PC-9 (cell line): Measurements from ENCODE around the gene AQP12A. TPM values are rescaled to one million over a fixed set of nuclear protein-coding genes. Genes with fewer than 3 reads are reported as not detected.
"Not testable (repeated sequence)": the region's sequence is repeated elsewhere in the genome, so short reads cannot be mapped to it uniquely, and the experiment has no call there.

Experiments
- BruUV-seq: library from RNA; stranded (reverse); fragments of 400-500 nt; replicated peaks from 2 replicates; lab custom pipeline; 2021; lab: Mats Ljungman, UMichigan
- CTCF ChIA-PET: fragments of 300-600 bp; sonication (Branson Sonifier 250); formaldehyde crosslinking; loops from one replicate; lab custom pipeline; 2022; ENCODE audit warnings: antibody characterized with exemption; lab: Charles Lee
- POLR2A ChIA-PET: fragments of 300-600 bp; sonication (Branson Sonifier 250); formaldehyde crosslinking; loops from one replicate; lab custom pipeline; 2022; ENCODE audit warnings: antibody characterized with exemption; ENCODE audit not compliant: unreplicated experiment; lab: Charles Lee
- DNase-seq, 2 experiments: peaks; one replicate each; pipeline versions ENCODE4 v3.0.0 to v3.0.0-alpha.2; 2015 to 2022; ENCODE audit warnings: mixed read lengths in 1 of 2
- H2AFZ ChIP-seq: fragments of 200-600 bp; sonication (generic); 2 replicates; pipeline ENCODE4 v1.8.1; 2017; ENCODE audit warnings: antibody characterized with exemption
- H3F3A ChIP-seq: fragments of 200-600 bp; sonication (generic); 2 replicates; pipeline ENCODE4 v1.8.1; 2017; ENCODE audit warnings: antibody characterized with exemption, mild to moderate bottlenecking, low read depth; ENCODE audit not compliant: insufficient read depth
- H3K27ac ChIP-seq: fragments of 200-600 bp; sonication (generic); 2 replicates; pipeline ENCODE4 v1.6.1; 2016; ENCODE audit warnings: mixed run types
- H3K27me3 ChIP-seq: fragments of 200-600 bp; sonication (generic); 2 replicates; pipeline ENCODE4 v1.6.1; 2016; ENCODE audit warnings: low read depth, mixed run types; ENCODE audit not compliant: insufficient read depth
- H3K36me3 ChIP-seq: fragments of 200-600 bp; sonication (generic); 2 replicates; pipeline ENCODE4 v1.6.1; 2016; ENCODE audit warnings: low read depth, mixed run types
- H3K4me1 ChIP-seq: fragments of 200-600 bp; sonication (generic); replicated peaks from 2 replicates; pipeline ENCODE4 v1.6.1; 2016; ENCODE audit warnings: mixed run types; ENCODE audit not compliant: insufficient read depth
- H3K4me2 ChIP-seq: fragments of 200-600 bp; sonication (generic); 2 replicates; pipeline ENCODE4 v1.6.1; 2017; ENCODE audit warnings: mixed run types
- H3K4me3 ChIP-seq: fragments of 200-600 bp; sonication (generic); 2 replicates; pipeline ENCODE4 v1.6.1; 2016; ENCODE audit warnings: mixed run types
- H3K79me2 ChIP-seq: fragments of 200-600 bp; sonication (generic); 2 replicates; pipeline ENCODE4 v1.6.1; 2017; ENCODE audit warnings: low read depth, mixed run types
- H3K9me2 ChIP-seq: fragments of 200-600 bp; sonication (generic); 2 replicates; pipeline ENCODE4 v1.8.1; 2017; ENCODE audit warnings: mild to moderate bottlenecking; ENCODE audit not compliant: insufficient read depth
- H3K9me3 ChIP-seq: fragments of 200-600 bp; sonication (generic); 2 replicates; pipeline ENCODE4 v1.8.1; 2016; ENCODE audit warnings: low read depth; ENCODE audit not compliant: insufficient read depth
- H4K20me1 ChIP-seq: fragments of 200-600 bp; sonication (generic); 2 replicates; pipeline ENCODE4 v1.8.1; 2017; ENCODE audit not compliant: insufficient read depth
- EZH2 ChIP-seq: fragments of 200-600 bp; sonication (generic); IDR thresholded peaks from 2 replicates; pipeline ENCODE4 v1.8.0; 2017; ENCODE audit warnings: antibody characterized with exemption, low read depth
- intact Hi-C: fragments of 100-400 bp; cut with micrococcal nuclease; formaldehyde crosslinking; loops from one replicate; pipeline ENCODE4 v1.10.0; 2022; ENCODE audit not compliant: unreplicated experiment
- total RNA-seq: library from RNA; stranded (reverse); gene quantifications from 2 replicates; pipeline ENCODE4 v1.2.3, GENCODE V29; 2021
- TF ChIP-seq, protein P1 (sequence below): fragments of 200-600 bp; sonication (generic); conservative IDR thresholded peaks from 2 replicates; pipeline ENCODE4 v1.6.1; 2017; ENCODE audit warnings: mixed run types, antibody characterized with exemption, mild to moderate bottlenecking, moderate library complexity

The AQP12A gene
- total RNA-seq, 1 experiment from 2014 or later, result not detected

DNA sequence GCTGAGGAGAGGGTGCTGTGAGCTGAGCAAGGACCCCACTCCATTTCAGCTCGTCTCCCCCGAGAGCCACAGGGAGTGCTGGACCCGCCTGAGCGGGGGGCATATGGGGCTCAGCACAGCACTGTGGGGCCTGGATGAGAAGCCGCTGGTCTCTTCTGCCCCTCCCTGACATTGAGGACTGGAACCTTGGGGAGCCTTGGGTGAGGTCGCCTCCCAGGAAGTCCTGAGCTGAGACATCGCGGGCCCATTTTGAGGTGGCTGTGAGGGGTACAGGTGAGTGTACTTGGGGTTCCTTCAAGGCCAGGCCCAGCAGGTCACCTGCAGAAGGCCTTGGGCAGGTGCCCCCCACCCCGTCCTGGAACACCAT lies 3.1 kb upstream of the AQP12A start:
- H3K9me2 ChIP-seq, result no peaks in the 10 kb centered on the region
- H3K4me3 ChIP-seq, result no peak overlapping the region
- ChIA-PET POLR2A (no interaction called here), CTCF (no interaction called here)
- no peak overlapping the region for H2AFZ ChIP-seq
- no peaks in the 10 kb centered on the region for H3K4me1 ChIP-seq
- H3K79me2 ChIP-seq, result no peaks in the 10 kb centered on the region
- no TSS peak for BruUV-seq
- no peak for DNase-seq
- TF ChIP-seq, protein P1, sequence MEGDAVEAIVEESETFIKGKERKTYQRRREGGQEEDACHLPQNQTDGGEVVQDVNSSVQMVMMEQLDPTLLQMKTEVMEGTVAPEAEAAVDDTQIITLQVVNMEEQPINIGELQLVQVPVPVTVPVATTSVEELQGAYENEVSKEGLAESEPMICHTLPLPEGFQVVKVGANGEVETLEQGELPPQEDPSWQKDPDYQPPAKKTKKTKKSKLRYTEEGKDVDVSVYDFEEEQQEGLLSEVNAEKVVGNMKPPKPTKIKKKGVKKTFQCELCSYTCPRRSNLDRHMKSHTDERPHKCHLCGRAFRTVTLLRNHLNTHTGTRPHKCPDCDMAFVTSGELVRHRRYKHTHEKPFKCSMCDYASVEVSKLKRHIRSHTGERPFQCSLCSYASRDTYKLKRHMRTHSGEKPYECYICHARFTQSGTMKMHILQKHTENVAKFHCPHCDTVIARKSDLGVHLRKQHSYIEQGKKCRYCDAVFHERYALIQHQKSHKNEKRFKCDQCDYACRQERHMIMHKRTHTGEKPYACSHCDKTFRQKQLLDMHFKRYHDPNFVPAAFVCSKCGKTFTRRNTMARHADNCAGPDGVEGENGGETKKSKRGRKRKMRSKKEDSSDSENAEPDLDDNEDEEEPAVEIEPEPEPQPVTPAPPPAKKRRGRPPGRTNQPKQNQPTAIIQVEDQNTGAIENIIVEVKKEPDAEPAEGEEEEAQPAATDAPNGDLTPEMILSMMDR, result no peak
- no peak for TF ChIP-seq EZH2
- no peak overlapping the region for H3K4me2 ChIP-seq
- peaks cover 46% of the 10 kb centered on the region for H3K27me3 ChIP-seq
- no peaks in the 10 kb centered on the region for H3F3A ChIP-seq
- no peaks in the 10 kb centered on the region for H4K20me1 ChIP-seq
- no peak overlapping the region for H3K27ac ChIP-seq
- H3K9me3 ChIP-seq, result no peaks in the 10 kb centered on the region
- intact Hi-C loops, result no loop called here
- no peaks in the 10 kb centered on the region for H3K36me3 ChIP-seq

GRCh38 chr2:240689975-240690374 lies 1.7 kb upstream of the AQP12A start:
- TF ChIP-seq, protein P1, result no peak
- TF ChIP-seq EZH2, result no peak

GRCh38 chr2:240690421-240691074 lies 1.1 kb upstream of the AQP12A start:
- H3K79me2 ChIP-seq, H3K4me3 ChIP-seq, POLR2A ChIA-PET, H3K27ac ChIP-seq, H3K9me3 ChIP-seq, H4K20me1 ChIP-seq, H2AFZ ChIP-seq, DNase-seq, CTCF ChIA-PET, H3K36me3 ChIP-seq, H3K4me1 ChIP-seq, H3K4me2 ChIP-seq, H3K9me2 ChIP-seq, BruUV-seq, intact Hi-C loops, H3F3A ChIP-seq: not testable (repeated sequence)
- peaks cover 37% of the 10 kb centered on the region for H3K27me3 ChIP-seq

More at GRCh38 chr2:240689975-240690374, 1.7 kb upstream of the AQP12A start:
- Histone ChIP-seq H3K9me3 (no peaks in the 10 kb centered on the region), H3K9me2 (no peaks in the 10 kb centered on the region), H2AFZ (no peak overlapping the region), H3K36me3 (no peaks in the 10 kb centered on the region), H3K27me3 (peaks cover 37% of the 10 kb centered on the region), H3K27ac (no peak overlapping the region), H3F3A (no peaks in the 10 kb centered on the region), H3K4me1 (no peaks in the 10 kb centered on the region), H3K4me2 (no peak overlapping the region), H3K79me2 (no peaks in the 10 kb centered on the region), H3K4me3 (no peak overlapping the region), H4K20me1 (no peaks in the 10 kb centered on the region)
- intact Hi-C loops, result no loop called here
- no TSS peak for BruUV-seq
- CTCF ChIA-PET, result no interaction called here
- DNase-seq, result no peak
- POLR2A ChIA-PET, result no interaction called here

DNA sequence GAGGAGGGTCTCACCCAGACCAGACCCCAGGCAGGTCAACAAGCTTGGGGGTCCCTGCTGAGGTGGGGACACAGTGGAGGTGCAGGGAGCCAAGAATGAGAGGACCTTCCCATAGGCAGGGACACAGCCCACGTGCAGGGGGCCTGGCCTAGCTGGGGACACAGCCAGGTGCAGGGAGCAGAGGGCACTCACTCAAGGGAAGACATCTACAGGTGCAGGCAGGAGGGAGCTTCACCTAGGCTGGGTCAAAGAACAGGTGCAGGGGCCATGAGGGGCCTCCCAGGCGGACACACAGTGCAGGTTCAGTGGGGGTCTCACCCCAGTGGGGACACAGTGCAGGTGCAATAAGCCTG lies 615 bp upstream of the AQP12A start:
- H3K27me3 ChIP-seq, result peaks cover 32% of the 10 kb centered on the region
- BruUV-seq, H3K27ac ChIP-seq, H3K4me2 ChIP-seq, H4K20me1 ChIP-seq, DNase-seq, H2AFZ ChIP-seq, H3K9me2 ChIP-seq, H3K4me1 ChIP-seq, H3K9me3 ChIP-seq, POLR2A ChIA-PET, H3F3A ChIP-seq, intact Hi-C loops, H3K4me3 ChIP-seq, H3K79me2 ChIP-seq, CTCF ChIA-PET, H3K36me3 ChIP-seq: not testable (repeated sequence)

- H3K4me2 ChIP-seq, H4K20me1 ChIP-seq, POLR2A ChIA-PET, H3K9me2 ChIP-seq, CTCF ChIA-PET, H3K79me2 ChIP-seq, H2AFZ ChIP-seq, H3K4me1 ChIP-seq, BruUV-seq, H3K36me3 ChIP-seq, intact Hi-C loops, H3K27ac ChIP-seq, H3K4me3 ChIP-seq, H3F3A ChIP-seq, DNase-seq, H3K9me3 ChIP-seq: not testable (repeated sequence)
- H3K27me3 ChIP-seq, result peaks cover 13% of the 10 kb centered on the region
These were observed 1.2 kb downstream of the AQP12A start for GRCh38 chr2:240692583-240693561.
